Astrocyte (in vitro differentiated cells and primary cell): ENCODE measurements around the gene CD300A. TPM values are rescaled to one million over a fixed set of nuclear protein-coding genes. Genes with fewer than 3 reads are reported as not detected.

Source experiments
- DNase-seq: peaks from one replicate; pipeline ENCODE4 v3.0.0-alpha.2; 2010; ENCODE audit warnings: low read depth
- FAIRE-seq: peaks from 2 replicates; lab custom pipeline; 2011; peaks lifted over from hg19 to GRCh38; lab: Jason Lieb, UNC
- H2AFZ ChIP-seq: 2 replicates; pipeline ENCODE4 v1.6.0; 2012; ENCODE audit warnings: low read depth, low read length, inconsistent platforms
- H3K27ac ChIP-seq: 2 replicates; pipeline ENCODE4 v1.5.1; 2011; ENCODE audit warnings: low read depth, low read length, inconsistent platforms
- H3K27me3 ChIP-seq: 2 replicates; pipeline ENCODE4 v1.6.0; 2011; ENCODE audit warnings: low read length, inconsistent platforms; ENCODE audit not compliant: insufficient read depth
- H3K36me3 ChIP-seq: 2 replicates; pipeline ENCODE4 v1.5.1; 2011; ENCODE audit warnings: low read length, inconsistent platforms; ENCODE audit not compliant: insufficient read depth
- H3K4me1 ChIP-seq: 2 replicates; pipeline ENCODE4 v1.5.1; 2011; ENCODE audit warnings: low read length, inconsistent platforms; ENCODE audit not compliant: insufficient read depth
- H3K4me2 ChIP-seq: 2 replicates; pipeline ENCODE4 v1.6.0; 2012; ENCODE audit warnings: low read length, inconsistent platforms
- H3K4me3 ChIP-seq: 2 replicates; pipeline ENCODE4 v1.5.1; 2011; ENCODE audit warnings: low read depth, mild to moderate bottlenecking, low read length, inconsistent platforms; ENCODE audit not compliant: insufficient read depth
- H3K79me2 ChIP-seq: 2 replicates; pipeline ENCODE4 v1.6.0; 2012; ENCODE audit warnings: mild to moderate bottlenecking, low read length, inconsistent platforms; ENCODE audit not compliant: insufficient read depth
- H3K9ac ChIP-seq: 2 replicates; pipeline ENCODE4 v1.6.0; 2012; ENCODE audit warnings: mild to moderate bottlenecking, low read length, inconsistent platforms
- H3K9me3 ChIP-seq: 2 replicates; pipeline ENCODE4 v1.5.1; 2012; ENCODE audit warnings: low read depth, mild to moderate bottlenecking, low read length, inconsistent platforms; ENCODE audit not compliant: insufficient read depth
- H4K20me1 ChIP-seq: 2 replicates; pipeline ENCODE4 v1.6.0; 2012; ENCODE audit warnings: low read length, inconsistent platforms; ENCODE audit not compliant: insufficient read depth
- H3K27ac Mint-ChIP-seq: one replicate; pipeline ENCODE4 v1.8.0; 2021; ENCODE audit warnings: mild to moderate bottlenecking, mixed read lengths; ENCODE audit not compliant: unreplicated experiment
- H3K27me3 Mint-ChIP-seq: one replicate; pipeline ENCODE4 v1.8.0; 2021; ENCODE audit warnings: low read depth, mixed read lengths; ENCODE audit not compliant: unreplicated experiment
- H3K36me3 Mint-ChIP-seq: one replicate; pipeline ENCODE4 v1.8.0; 2021; ENCODE audit warnings: low read depth, mixed read lengths; ENCODE audit not compliant: unreplicated experiment
- H3K4me1 Mint-ChIP-seq: one replicate; pipeline ENCODE4 v1.8.0; 2021; ENCODE audit warnings: low read depth, mixed read lengths; ENCODE audit not compliant: unreplicated experiment
- H3K4me3 Mint-ChIP-seq: one replicate; pipeline ENCODE4 v1.8.0; 2021; ENCODE audit warnings: mild to moderate bottlenecking, moderate library complexity, mixed read lengths; ENCODE audit not compliant: unreplicated experiment
- H3K9me3 Mint-ChIP-seq: one replicate; pipeline ENCODE4 v1.8.0; 2021; ENCODE audit warnings: mild to moderate bottlenecking, mixed read lengths; ENCODE audit not compliant: unreplicated experiment
- EZH2 ChIP-seq: IDR thresholded peaks from 2 replicates; pipeline ENCODE4 v1.6.1; 2012; ENCODE audit warnings: mild to moderate bottlenecking, low read length, inconsistent platforms; ENCODE audit not compliant: insufficient read depth
- total RNA-seq: library from RNA; stranded (reverse); gene quantifications from 2 replicates; pipeline ENCODE4 v1.2.1, GENCODE V29; 2021
- TF ChIP-seq, protein P1 (sequence below): IDR thresholded peaks from 2 replicates; pipeline ENCODE4 v1.5.1; 2011; ENCODE audit warnings: low read depth, mild to moderate bottlenecking, inconsistent platforms, low read length, moderate library complexity; ENCODE audit not compliant: insufficient read depth

Gene CD300A
- total RNA-seq, 1 donor from 2014 or later, result not detected

DNA sequence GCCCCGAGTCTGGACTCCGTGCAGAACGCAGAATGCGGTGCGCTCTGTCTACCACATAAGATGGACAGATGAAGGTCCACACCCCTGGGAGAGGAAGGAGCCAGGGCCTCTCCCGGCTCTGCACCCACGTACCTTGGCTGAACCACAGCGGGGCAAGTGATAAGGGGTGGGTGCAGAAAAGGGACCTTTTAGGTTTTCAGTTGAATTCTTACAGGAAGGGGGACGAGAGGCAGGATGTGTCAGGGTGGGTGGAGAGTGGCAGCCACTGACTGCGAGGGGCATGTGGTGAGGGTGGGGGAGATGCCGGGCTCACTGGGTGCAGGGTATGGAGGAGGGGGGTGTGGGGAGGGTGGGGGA is 372 bp downstream of the CD300A start:
- no peak for DNase-seq
- H3K36me3 ChIP-seq, result no peaks in the 10 kb centered on the region
- H3K4me3 ChIP-seq, result no peak overlapping the region
- no peak overlapping the region for H3K9ac ChIP-seq
- Mint-ChIP-seq H3K27me3 (peaks cover 21% of the 10 kb centered on the region), H3K4me3 (no peak overlapping the region), H3K9me3 (no peaks in the 10 kb centered on the region), H3K36me3 (no peaks in the 10 kb centered on the region), H3K4me1 (no peaks in the 10 kb centered on the region), H3K27ac (no peak overlapping the region)
- no peak overlapping the region for H2AFZ ChIP-seq
- no peak overlapping the region for H3K4me2 ChIP-seq
- TF ChIP-seq, protein P1, sequence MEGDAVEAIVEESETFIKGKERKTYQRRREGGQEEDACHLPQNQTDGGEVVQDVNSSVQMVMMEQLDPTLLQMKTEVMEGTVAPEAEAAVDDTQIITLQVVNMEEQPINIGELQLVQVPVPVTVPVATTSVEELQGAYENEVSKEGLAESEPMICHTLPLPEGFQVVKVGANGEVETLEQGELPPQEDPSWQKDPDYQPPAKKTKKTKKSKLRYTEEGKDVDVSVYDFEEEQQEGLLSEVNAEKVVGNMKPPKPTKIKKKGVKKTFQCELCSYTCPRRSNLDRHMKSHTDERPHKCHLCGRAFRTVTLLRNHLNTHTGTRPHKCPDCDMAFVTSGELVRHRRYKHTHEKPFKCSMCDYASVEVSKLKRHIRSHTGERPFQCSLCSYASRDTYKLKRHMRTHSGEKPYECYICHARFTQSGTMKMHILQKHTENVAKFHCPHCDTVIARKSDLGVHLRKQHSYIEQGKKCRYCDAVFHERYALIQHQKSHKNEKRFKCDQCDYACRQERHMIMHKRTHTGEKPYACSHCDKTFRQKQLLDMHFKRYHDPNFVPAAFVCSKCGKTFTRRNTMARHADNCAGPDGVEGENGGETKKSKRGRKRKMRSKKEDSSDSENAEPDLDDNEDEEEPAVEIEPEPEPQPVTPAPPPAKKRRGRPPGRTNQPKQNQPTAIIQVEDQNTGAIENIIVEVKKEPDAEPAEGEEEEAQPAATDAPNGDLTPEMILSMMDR, result no peak
- TF ChIP-seq EZH2, result no peak
- no peaks in the 10 kb centered on the region for H4K20me1 ChIP-seq
- no peaks in the 10 kb centered on the region for H3K4me1 ChIP-seq
- H3K79me2 ChIP-seq, result no peaks in the 10 kb centered on the region
- H3K9me3 ChIP-seq, result no peaks in the 10 kb centered on the region
- FAIRE-seq, result no peak
- no peak overlapping the region for H3K27ac ChIP-seq
- H3K27me3 ChIP-seq, result peaks cover 9% of the 10 kb centered on the region

DNA sequence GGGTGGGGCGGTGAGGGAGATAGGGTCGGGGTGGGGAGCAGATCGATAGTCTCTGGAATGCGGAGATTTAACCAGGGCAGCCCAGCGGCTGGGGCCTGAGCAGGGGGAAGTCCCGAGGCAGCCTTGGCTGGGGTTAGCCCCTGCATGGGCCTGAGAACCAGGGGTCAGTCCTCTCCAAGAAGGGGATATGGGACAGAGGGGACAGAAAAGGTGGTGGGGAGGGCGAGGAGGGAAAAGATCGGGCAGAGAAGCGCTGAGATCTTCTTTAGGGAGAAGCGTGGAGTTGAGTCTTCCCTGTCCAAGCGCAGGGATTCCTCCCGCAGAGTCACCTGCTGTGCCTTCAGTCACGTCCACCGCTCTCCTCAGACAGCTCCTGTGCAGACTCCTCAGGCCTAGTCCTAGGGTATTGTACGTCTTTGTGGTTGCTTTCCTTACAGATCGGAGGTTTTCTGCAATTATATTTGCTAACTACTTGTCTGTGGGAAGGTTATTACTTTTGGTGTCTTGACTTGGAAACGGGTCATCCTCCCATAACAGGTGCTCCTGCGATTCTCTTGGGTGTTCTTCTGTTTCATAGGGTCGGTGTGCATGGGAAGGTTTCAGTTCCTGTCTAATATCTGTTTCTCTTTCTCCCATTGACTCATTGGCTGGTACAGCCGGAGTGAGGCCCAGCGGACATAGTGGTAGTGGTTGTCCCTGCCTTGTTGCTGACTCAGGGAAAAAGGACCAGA is 952 bp downstream of the CD300A start:
- Histone ChIP-seq H3K4me3 (no peak overlapping the region), H3K36me3 (no peaks in the 10 kb centered on the region), H3K27ac (no peak overlapping the region), H3K4me1 (no peaks in the 10 kb centered on the region), H2AFZ (no peak overlapping the region), H3K27me3 (peaks cover 9% of the 10 kb centered on the region), H3K79me2 (no peaks in the 10 kb centered on the region), H3K9me3 (no peaks in the 10 kb centered on the region), H4K20me1 (no peaks in the 10 kb centered on the region), H3K4me2 (no peak overlapping the region), H3K9ac (no peak overlapping the region)
- Mint-ChIP-seq H3K36me3 (no peaks in the 10 kb centered on the region), H3K27ac (no peak overlapping the region), H3K4me1 (no peaks in the 10 kb centered on the region), H3K27me3 (peaks cover 21% of the 10 kb centered on the region), H3K9me3 (no peaks in the 10 kb centered on the region), H3K4me3 (no peak overlapping the region)
- TF ChIP-seq, protein P1, result no peak
- no peak for TF ChIP-seq EZH2
- no peak for DNase-seq
- FAIRE-seq, result no peak

DNA sequence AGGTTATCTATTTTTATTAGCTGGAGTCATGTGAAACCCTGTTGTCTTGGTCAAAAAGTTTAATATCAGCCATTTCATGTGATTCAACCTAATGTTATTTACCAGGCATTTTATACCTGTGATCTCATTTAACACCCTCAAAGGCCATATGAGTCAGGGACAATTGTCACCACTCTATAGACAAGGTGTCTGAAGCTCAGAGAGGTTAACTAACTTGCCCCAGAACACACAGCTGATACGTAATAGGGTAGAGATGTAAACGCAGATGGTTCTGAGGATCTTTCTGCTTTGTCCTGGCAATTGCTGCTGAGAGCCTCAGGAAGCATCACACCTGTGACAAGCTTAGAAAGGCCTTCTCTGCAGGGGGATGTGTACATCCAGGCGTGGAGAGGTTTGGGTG is 4.9 kb downstream of the CD300A start:
- Mint-ChIP-seq H3K4me3 (no peak overlapping the region), H3K9me3 (peaks cover 17% of the 10 kb centered on the region), H3K36me3 (no peaks in the 10 kb centered on the region), H3K27me3 (peaks cover 35% of the 10 kb centered on the region), H3K4me1 (no peaks in the 10 kb centered on the region), H3K27ac (no peak overlapping the region)
- no peak overlapping the region for H3K9ac ChIP-seq
- H3K4me2 ChIP-seq, result no peak overlapping the region
- no peaks in the 10 kb centered on the region for H3K79me2 ChIP-seq
- H3K36me3 ChIP-seq, result no peaks in the 10 kb centered on the region
- FAIRE-seq (no peak), DNase-seq (no peak)
- no peak overlapping the region for H2AFZ ChIP-seq
- peaks cover 7% of the 10 kb centered on the region for H3K27me3 ChIP-seq
- H3K9me3 ChIP-seq, result no peaks in the 10 kb centered on the region
- TF ChIP-seq, protein P1, result no peak
- no peak for TF ChIP-seq EZH2
- no peaks in the 10 kb centered on the region for H3K4me1 ChIP-seq
- no peak overlapping the region for H3K27ac ChIP-seq
- H4K20me1 ChIP-seq, result no peaks in the 10 kb centered on the region
- no peak overlapping the region for H3K4me3 ChIP-seq
